HG02885 (cell line): ENCODE data around the gene ANKZF1.
"Not testable (repeated sequence)": the region's sequence is repeated elsewhere in the genome, so short reads cannot be mapped to it uniquely, and the experiment has no call there.

Source experiments
- ATAC-seq: cut with Tn5 transposase; IDR thresholded peaks from one replicate; pipeline ENCODE4 v1.9.1; 2021; ENCODE audit warnings: mild to moderate bottlenecking; ENCODE audit not compliant: unreplicated experiment, poor library complexity

ANKZF1 gene, protein sequence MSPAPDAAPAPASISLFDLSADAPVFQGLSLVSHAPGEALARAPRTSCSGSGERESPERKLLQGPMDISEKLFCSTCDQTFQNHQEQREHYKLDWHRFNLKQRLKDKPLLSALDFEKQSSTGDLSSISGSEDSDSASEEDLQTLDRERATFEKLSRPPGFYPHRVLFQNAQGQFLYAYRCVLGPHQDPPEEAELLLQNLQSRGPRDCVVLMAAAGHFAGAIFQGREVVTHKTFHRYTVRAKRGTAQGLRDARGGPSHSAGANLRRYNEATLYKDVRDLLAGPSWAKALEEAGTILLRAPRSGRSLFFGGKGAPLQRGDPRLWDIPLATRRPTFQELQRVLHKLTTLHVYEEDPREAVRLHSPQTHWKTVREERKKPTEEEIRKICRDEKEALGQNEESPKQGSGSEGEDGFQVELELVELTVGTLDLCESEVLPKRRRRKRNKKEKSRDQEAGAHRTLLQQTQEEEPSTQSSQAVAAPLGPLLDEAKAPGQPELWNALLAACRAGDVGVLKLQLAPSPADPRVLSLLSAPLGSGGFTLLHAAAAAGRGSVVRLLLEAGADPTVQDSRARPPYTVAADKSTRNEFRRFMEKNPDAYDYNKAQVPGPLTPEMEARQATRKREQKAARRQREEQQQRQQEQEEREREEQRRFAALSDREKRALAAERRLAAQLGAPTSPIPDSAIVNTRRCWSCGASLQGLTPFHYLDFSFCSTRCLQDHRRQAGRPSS

GRCh38 chr2:219229305-219230058, at the start of gene ANKZF1, which contains the start of gene ATG9A:
Gene ANKZF1 (plus strand): TSS chr2:219229806. CDS start chr2:219230258, 452 bp downstream.
Gene ATG9A (minus strand): TSS chr2:219229636. CDS start chr2:219228024, 1,612 bp downstream.
- peak; percentile 97 for ATAC-seq

DNA sequence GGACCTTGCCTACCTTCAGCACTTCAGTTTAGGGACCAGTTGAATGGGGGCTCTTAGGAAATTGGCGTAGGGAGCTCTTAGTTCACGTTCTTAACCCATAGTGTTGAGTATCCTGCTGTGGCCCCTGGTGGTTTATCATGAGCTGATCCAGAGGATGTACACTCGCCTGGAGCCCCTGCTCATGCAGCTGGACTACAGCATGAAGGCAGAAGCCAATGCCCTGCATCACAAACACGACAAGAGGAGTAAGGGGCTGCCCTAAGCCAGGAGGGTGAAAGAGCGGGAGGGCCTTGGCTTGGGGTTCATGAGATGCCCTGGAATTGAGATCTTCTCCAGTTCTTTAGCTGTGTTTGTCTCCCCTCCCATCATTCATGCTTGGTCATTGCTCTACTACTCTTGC, 48.6 kb upstream of the ANKZF1 start:
- ATAC-seq = no peak

- no peak for ATAC-seq
Observed at GRCh38 chr2:219181531-219181930, 48.1 kb upstream of the ANKZF1 start.

DNA sequence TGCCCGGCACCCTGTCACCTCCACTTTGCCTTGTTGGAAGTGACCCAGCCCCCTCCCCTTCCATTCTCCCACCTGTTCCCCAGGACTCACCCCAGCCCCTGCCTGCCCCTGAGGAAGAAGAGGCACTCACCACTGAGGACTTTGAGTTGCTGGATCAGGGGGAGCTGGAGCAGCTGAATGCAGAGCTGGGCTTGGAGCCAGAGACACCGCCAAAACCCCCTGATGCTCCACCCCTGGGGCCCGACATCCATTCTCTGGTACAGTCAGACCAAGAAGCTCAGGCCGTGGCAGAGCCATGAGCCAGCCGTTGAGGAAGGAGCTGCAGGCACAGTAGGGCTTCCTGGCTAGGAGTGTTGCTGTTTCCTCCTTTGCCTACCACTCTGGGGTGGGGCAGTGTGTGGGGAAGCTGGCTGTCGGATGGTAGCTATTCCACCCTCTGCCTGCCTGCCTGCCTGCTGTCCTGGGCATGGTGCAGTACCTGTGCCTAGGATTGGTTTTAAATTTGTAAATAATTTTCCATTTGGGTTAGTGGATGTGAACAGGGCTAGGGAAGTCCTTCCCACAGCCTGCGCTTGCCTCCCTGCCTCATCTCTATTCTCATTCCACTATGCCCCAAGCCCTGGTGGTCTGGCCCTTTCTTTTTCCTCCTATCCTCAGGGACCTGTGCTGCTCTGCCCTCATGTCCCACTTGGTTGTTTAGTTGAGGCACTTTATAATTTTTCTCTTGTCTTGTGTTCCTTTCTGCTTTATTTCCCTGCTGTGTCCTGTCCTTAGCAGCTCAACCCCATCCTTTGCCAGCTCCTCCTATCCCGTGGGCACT, 47.1 kb upstream of the ANKZF1 start:
- no peak for ATAC-seq

DNA sequence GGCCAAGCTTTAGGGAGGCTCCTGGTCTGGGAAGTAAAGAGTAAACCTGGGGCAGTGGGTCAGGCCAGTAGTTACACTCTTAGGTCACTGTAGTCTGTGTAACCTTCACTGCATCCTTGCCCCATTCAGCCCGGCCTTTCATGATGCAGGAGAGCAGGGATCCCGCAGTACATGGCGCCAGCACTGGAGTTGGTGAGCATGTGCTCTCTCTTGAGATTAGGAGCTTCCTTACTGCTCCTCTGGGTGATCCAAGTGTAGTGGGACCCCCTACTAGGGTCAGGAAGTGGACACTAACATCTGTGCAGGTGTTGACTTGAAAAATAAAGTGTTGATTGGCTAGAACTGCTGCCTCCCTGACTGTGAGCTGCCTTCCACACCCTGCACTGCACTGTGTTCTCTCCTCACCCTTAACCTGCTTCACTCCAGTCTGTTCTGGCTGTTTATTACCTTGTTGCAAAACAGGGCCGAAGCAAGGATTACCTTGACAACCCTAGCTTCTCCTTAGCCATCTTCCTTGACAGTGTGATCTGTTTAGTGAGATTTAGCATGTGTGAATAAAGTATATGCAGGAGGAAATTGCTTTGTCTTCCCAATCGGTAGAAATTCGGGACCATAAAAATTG, 46.3 kb upstream of the ANKZF1 start:
- ATAC-seq = no peak

- no peak for ATAC-seq
Observed at GRCh38 chr2:219184121-219184520, 45.5 kb upstream of the ANKZF1 start.

GRCh38 chr2:219186754-219187456, 42.7 kb upstream of the ANKZF1 start:
- ATAC-seq = no peak

GRCh38 chr2:219197388-219197787, 32.2 kb upstream of the ANKZF1 start:
- ATAC-seq = no peak

GRCh38 chr2:219198974-219199373, 30.6 kb upstream of the ANKZF1 start:
- no peak for ATAC-seq

DNA sequence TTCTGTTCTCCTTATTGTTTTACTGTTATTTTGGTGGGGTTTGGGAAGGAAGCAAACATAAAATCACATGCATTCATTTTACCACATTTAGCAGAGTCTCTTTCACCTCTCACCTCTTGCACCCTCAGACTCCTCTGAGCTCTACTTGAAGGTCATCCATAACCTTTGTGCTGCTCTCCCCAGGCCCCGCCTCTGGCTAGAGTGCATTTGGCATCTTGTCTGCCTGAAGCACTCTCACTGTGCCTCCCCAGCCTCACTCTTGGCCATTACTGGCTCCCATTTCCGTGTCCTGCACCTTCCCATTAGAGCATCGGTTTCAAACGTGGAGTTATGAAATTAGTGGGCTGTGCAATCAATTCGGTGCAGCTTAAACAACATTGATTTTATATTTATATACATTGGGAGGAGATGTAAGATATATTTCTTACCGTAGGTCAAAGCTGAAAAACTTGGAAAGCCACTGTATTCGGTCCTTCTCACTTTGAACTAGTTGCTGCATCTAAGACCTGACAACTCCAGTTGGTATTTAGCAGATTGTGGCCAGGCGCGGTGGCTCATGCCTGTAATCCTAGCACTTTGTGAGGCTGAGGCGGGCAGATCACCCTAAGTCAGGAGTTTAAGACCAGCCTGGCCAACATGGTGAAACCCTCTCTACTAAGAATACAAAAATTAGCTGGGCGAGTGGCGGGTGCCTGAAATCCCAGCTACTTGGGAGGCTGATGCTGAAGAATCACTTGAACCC, 30.0 kb upstream of the ANKZF1 start:
- no peak for ATAC-seq

DNA sequence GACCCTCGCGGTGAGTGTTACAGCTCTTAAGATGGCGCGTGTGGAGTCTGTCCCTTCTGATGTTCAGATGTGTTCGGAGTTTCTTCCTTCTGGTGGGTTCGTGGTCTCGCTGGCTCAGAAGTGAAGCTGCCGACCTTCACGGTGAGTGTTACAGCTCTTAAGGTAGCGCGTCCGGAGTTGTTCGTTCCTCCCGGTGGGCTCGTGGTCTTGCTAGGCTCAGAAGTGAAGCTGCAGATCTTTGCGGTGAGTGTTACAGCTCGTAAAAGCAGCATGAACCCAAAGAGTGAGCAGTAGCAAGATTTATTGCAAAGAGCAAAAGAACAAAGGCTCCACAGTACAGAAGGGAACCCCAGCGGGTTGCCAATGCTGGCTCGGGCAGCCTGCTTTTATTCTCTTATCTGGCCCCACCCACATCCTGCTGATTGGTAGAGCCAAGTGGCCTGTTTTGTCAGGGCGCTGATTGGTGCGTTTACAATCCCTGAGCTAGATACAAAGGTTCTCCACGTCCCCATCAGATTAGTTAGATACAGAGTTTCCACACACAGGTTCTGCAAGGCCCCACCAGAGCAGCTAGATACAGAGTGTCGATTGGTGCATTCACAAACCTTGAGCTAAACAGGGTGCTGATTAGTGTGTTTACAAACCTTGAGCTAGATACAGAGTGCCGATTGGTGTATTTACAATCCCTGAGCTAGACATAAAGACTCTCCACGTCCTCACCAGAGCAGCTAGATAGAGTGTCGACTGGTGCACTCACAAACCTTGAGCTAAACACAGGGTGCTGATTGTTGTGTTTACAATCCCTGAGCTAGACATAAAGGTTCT, 28.9 kb upstream of the ANKZF1 start:
- ATAC-seq = not testable (repeated sequence)

DNA sequence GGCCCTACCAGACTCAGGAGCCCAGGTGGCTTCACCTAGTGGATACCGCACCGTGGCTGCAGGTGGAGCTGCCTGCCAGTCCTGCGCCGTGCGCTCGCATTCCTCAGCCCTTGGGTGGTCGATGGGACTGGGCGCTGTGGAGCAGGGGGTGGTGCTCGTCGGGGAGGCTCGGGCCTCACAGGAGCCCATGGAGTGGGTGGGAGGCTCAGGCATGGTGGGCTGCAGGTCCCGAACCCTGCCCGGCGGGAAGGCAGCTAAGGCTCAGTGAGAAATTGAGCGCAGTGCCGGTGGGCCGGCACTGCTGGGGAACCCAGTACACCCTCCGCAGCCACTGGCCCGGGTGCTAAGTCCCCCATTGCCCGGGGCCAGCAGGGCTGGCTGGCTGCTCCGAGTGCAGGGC, 28.3 kb upstream of the ANKZF1 start:
- ATAC-seq = not testable (repeated sequence)

DNA sequence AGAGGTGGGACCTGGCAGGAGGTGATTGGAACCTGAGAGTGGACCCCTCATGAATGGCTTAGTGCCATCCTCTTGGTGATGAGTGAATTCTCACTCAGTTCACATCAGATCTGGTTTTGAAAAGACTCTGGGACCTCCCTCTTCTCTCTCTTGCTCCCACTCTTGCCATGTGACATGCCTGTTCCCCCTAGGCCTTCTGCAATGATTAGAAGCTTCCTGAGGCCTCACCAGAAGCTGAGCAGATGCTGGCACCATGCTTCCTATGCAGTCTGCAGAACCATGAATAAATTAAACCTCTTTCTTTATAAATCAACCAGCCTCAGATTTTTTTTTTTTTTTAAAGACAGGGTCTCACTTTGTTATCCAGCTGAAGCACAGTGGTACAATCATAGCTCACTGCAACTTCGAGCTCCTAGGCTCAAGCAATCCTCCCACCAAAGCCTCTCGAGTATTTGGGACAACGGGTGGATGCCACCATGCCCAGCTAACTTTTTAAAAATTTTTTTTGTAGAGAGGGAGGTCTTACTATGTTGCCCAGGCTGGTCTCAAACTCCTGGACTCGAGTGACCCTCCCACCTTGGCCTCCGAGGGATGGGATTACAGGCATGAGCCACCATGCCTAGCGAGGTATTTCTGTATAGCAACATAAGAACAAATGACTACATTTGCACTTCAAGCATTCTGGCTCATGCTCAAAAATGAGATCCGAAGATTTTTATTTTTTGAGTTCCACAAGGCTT, 25.0 kb upstream of the ANKZF1 start:
- no peak for ATAC-seq

DNA sequence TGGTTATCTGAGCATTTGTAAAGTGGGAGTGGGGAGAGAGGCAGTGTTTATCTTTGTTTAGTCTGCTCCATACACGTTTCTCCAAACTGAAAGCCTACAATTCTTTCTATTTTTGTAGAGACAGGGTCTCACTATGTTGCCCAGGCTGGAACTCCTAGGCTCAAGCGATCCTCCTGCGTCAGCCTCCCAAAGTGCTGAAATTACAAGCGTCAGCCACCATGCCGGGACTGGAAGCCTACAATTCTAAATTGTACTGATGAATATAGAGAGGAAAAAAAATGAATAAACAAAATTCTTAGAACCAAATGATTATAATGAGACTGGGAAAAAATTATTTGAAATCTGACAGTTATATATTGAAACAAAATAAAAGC, 24.5 kb upstream of the ANKZF1 start:
- ATAC-seq = no peak

GRCh38 chr2:219205981-219206327, 23.7 kb upstream of the ANKZF1 start:
- ATAC-seq = no peak

DNA sequence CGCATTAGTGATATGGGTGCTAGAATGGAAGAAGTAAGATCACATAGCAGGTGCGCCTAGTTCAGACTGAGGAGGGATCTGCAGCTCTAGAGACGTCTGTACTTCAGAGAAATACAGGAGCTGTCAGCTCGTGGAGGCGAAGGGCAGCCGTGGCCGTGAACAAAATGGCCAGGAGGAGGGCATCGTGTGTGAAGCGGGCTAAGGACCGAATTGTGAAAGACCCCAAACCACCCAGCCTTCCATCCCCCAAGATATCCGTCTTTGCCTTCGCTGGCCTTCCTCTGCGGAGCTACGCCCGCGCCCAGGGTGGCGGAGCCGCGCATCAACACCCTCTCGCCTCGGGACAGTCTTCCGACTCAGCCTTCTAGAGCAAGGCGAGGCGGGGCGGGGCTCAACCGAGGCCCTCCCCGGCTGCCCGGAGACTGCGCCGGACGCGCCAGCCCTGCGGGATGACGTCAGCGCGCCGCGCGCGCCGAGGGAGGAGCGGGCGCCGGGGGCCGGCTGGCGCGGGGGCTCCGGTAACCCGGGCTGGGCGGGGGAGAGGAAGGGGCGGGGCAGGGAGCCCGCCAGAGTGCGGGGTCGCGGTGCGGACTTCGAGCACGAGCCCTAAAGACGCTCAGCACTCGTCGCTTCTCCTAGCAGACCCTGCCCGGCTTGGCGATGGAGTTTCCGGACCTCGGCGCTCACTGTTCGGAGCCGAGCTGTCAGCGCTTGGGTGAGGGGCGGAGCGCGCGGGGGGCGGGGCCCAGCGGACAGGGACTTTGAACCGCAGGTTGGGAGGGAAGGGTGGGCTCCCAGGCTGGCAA, 23.1 kb upstream of the ANKZF1 start, which contains the start of gene ZFAND2B:
Gene ZFAND2B (plus strand): TSS at position 455 of the 806 bp plus-strand sequence. CDS start 206 bp downstream, at position 661.
- peak; percentile 97 for ATAC-seq
